Activated CD4-positive, CD25-positive, alpha-beta regulatory T cell treated with anti-CD3 and anti-CD28 coated beads, Interleukin-2, amount 50 U/mL, for 72 hours (primary cell): ENCODE data around the gene SPTB.

ENCODE experiments used
- DNase-seq: peaks from one replicate; pipeline ENCODE4 v3.0.0; 2021

SPTB gene

GRCh38 chr14:64848239-64848638 lies 31.5 kb downstream of the SPTB start:
- DNase-seq: no peak

GRCh38 chr14:64846319-64846718 lies 33.4 kb downstream of the SPTB start:
- DNase-seq: no peak

GRCh38 chr14:64845878-64846277 lies 33.8 kb downstream of the SPTB start:
- no peak for DNase-seq

- DNase-seq: no peak
These were observed 34.7 kb downstream of the SPTB start for GRCh38 chr14:64844969-64845536.

DNA sequence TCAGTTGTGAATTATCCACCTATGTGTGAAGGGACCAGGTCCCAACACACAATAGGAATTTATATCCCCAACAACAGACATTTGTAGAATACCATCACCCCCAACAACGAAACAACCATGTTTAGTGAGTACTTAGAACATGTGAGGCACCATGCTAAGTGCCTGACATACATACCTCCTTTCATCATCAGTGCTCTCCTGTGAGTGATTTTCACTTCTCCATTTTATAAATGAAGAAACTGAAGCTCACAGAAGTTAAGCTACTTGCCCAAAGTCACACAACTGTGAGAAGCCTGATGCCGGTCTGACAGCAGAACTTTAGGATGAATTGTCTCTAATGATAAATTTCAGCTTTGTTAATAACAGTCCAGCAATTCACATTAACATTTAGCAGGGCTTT lies 35.4 kb downstream of the SPTB start:
- DNase-seq: no peak

DNA sequence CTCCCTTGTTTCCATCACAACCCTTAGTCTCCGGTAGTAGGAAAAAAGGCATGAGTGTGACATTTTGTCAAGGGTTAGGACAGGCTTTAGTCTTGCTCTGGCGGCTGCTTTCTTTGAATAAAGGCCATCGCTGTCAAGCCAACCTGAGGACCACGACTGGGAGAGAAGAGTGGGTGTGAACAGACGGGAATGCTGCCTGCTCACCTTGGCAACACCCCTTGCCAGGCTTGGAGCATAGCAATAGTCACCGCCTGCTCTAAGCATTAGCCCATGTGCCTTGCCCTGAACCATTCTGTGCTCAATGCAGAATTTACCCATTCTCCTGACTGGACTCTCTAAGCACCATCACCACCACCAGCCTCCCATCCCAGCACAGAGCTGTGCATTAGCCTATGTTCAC lies 36.2 kb downstream of the SPTB start:
- DNase-seq: no peak

GRCh38 chr14:64841772-64842750 lies 37.6 kb downstream of the SPTB start:
- DNase-seq: no peak

GRCh38 chr14:64841121-64841651 lies 38.5 kb downstream of the SPTB start:
- no peak for DNase-seq

DNA sequence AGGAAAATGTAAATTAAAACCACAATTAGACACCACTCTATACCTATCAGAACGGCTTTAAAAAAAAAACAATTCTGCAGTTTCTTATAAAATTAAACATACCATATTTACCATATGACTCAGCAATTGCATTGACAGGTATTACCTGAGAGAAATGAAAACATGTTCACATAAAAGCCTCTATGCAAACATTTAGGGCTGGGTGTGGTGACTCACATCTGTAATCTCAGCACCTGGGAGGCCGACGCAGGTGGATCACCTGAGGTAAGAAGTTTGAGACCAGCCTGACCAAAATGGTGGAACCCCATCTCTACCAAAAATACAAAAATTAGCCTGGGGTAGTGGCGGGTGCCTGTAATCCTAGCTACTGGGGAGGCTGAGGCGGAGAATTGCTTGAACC lies 41.1 kb downstream of the SPTB start:
- no peak for DNase-seq

- DNase-seq: no peak
These were observed 44.3 kb downstream of the SPTB start for GRCh38 chr14:64835431-64835830.

GRCh38 chr14:64834965-64835364 lies 44.7 kb downstream of the SPTB start:
- DNase-seq: no peak

GRCh38 chr14:64831419-64831818 lies 48.3 kb downstream of the SPTB start:
- DNase-seq: no peak

- no peak for DNase-seq
These were observed 48.7 kb downstream of the SPTB start for GRCh38 chr14:64830961-64831360.

- no peak for DNase-seq
These were observed 51.6 kb downstream of the SPTB start for GRCh38 chr14:64828071-64828470.

DNA sequence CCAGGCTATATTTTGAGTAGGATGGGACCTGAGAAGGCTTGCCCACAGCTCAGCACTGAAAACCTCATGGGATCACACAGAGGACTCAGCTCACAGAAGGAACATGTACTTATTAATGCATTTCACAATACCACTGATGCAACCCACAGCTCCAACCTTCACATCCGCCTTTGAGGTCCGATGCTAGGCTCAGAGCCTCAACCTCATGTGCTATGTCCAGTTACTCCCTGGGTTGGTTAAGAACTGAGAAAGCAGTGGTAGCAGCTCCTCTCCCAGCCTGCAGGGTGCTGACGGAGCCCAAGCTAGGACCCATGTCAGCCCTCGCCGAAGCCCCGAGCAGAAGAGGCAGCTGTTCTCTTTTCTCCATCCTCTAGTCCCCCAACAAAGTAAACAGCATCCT lies 52.9 kb downstream of the SPTB start:
- DNase-seq: no peak

DNA sequence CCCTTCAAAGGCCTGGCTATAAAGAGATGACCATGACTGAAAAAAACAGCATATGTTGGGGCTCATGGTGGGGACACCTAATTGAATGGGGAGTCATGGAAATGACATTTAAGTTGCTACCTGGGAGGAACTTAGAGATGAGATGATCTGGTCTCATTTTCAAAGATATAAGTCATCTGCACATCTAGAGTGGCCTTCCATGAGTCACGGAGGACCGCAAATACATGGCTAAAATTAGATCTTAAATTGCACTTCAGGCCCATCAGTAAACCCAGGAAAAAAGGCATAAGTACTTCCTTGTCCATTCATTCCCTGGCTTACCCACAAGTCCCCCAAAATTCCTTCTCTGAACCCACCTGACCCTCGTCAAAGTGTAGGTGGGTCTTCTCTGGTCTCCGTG lies 53.4 kb downstream of the SPTB start:
- no peak for DNase-seq

- no peak for DNase-seq
These were observed 54.2 kb downstream of the SPTB start for GRCh38 chr14:64825509-64825908.

- DNase-seq: no peak
These were observed 54.7 kb downstream of the SPTB start for GRCh38 chr14:64825006-64825405.

GRCh38 chr14:64824471-64824870 lies 55.2 kb downstream of the SPTB start:
- no peak for DNase-seq

GRCh38 chr14:64823305-64823861 lies 56.3 kb downstream of the SPTB start:
- peak; percentile 68 for DNase-seq

- DNase-seq: no peak
These were observed 58.1 kb downstream of the SPTB start for GRCh38 chr14:64821651-64822050.

DNA sequence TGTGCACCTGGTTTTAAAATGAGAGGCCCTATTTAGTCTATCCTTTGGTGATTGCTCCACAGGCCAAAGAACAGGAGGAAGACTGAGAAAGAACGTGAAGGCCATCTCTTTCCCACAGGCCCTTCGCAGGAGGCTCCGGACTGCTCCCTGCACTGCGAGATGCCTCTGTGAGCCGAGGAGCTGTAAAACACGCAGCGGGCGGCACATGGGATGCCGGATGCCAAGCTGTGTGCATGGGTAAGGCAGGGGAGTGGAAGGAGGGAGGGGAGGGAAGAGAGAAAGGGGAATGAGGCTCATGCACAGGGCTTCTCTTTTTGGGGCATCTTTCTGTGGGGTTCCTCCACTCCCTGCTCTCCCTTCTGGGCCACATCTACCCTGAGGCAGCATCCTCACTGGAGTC lies 61.6 kb downstream of the SPTB start:
- no peak for DNase-seq

DNA sequence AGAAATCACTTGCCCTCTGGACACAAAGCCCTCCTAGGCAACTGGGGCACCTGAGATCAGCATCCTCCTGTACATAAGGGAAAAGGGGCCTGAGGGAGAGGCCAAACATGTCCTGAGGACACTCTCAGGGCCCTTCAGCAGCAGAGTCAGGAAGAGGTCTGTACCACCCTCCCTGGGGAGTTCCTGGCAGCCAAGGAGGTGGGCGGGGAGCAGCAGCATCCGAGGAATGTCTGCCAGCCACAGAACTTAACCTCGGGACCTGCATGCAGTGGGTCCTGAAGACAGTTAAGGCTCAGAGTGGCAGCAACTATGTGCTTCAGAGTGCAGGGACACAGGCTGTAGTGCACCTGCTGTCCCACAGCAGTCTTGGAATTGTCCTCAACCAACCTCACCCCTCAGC lies 62.1 kb downstream of the SPTB start:
- no peak for DNase-seq

DNA sequence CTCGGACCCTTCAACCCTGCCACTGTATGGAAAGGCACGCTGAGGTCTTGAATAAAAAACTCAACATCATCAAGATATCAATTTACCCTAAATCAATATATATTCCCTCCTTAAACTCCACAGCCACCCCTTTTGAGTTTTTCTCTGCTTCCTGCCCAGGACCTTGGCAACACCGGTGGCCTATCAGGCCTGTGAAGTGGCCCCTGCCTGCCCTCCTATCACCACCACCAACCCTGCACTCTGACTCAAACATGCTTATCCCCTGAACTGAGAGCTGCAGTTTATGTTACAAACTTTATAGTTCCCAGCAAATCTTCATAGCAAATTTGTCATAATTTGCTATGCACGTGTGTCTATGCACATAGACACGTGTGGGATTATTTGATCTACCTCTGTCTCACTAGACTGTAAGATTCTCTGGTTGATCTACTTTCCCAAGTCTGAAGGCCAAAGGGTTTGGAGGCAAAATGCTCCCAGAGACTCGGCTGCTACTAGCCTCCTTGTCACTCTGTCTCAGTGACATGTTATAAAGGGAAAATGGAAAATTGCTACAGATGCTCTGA lies 63.4 kb downstream of the SPTB start:
- DNase-seq: no peak
